ENCODE measurements around the gene RCAN2.

RCAN2 gene

DNA sequence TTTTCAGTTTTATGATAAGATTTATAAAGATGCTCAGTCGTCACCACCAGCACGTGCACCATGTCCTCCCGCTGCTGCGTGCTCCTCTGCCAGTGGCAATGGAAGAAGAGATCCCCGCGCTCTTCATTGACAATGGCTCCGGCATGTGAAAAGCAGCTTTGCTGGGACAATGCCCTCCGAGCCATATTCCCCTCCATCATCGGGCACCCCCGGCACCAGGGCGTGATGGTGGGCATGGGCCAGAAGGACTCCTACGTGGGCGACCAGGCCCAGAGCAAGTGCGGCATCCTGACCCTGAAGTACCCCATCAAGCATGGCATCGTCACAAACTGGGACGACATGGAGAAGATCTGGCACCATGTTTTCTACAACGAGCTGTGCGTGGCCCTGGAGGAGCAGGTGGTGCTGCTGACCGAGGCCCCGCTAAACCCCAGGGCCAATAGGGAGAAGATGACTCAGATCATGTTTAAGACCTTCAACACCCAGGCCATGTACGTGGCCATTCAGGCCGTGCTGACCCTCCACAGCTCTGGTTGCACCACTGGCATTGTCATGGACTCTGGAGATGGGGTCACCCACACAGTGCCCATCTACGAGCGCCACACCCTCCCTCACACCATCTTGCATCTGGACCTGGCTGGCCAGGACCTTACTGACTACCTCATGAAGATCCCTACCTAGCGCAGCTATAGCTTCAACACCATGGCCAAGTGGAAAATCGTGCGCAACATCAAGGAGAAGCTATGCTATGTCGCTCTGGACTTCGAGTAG, 286.2 kb downstream of the RCAN2 start:
- no peak for DNase-seq

DNA sequence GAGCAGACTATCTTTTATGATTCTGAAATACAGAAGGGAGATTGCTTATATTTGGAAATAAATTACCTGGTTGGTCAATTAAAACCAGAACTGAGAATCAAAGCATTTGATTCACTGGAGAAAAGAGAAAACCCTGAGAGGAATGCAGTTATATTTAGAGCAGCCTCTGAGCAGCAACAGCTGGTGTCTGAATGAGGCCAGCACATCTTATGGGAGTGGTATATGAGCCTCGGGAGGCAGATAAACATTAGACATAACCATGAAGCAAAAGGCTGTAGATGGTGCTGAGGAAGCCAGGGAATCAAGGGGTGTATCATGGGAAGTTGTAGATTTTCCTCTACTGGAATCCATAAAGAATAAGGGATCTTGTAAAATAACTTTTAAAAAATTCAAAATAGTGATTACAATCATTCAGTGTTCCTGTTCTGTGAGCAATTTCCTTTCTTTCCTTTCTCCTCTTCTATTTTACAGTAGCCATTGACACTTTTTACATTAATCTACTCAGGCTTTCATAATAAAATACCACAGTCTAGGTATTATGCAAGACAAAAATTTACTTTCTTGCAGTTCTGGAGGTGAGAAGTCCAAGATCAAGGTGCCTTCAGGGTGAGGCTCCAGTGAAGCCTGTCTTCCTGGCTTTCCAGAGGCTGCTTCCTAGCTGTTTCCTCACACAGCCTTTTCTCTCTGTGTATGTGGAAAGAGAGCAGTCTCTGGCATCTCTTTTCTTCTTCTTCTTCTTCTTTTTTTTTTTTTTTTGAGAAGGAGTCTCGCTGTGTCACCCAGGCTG, 287.7 kb downstream of the RCAN2 start:
- no peak for DNase-seq

DNA sequence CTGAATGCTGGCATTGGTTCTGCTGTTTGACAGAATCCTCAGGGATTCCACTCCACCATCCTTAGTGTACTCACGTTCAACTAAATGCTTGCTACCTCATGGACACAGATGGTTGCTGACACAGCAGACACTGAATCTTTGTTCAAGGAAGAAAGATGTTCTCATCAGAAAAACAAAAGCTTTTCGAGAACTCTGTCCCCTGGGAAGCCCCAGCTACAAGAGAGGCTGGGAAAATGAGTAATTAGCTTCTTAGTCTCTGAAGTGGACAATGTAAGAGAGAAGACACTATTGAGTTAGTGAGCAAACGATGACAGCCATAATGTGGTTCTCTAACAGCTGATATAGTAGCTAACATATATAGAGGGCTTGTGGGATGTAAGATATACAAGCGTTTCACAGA, 289.5 kb downstream of the RCAN2 start:
- DNase-seq = no peak

DNA sequence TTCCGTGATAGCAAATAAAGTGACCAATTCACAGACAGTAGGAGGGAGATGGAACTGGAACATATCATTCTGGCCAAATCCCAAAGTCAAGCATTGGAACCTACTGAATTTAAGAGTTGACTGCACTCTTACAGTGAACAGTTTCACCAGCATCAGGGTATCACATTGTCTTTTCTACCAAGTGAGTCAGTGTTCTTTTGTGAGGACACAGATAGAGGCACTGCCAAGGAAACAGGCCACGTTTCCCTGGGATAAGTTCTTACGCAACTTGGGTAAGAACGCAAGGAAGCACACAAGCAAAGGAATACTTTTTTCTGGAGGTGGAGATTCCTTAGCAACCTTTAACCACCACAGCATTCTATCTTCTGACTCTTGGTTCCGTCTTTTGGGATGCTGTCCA, 291.9 kb downstream of the RCAN2 start:
- DNase-seq = no peak

DNA sequence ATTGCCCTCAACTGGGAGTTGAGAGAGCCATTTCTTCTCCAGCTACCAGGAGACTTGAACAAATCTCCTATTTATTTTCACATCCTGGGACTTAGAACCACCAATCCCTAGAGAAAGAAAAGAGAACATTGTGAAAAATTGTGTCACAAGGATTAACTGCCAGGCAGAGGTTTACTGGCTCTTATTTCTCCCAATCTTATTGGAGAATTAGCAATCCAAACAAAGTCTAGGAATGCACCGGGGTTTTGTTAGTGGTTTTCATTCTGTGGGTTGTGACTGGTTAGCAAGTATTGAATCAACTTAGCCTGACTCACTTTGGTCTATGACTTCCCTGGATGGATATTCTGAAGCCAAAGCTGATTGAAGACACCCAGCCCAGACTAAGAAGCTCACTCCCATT, 299.3 kb downstream of the RCAN2 start:
- DNase-seq = no peak

DNA sequence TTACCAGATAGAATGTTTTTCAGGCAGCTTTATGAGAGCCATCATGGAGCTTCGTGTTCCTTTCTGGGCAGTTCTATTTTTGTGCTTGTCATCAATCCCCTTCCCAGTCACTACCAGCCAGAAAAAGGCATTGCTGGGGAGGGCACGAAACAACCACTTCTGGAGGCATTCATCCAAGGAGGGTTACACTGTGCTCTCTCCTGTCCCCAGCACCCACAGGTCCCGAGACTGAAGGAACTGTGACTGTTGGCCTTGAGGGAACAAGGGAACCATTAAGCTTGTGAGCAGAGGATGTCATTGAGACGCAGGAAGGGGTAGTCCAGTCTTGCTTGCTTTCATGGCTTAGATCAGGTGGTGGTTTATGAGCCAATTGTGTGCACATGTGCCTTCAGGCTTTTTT, 300.4 kb downstream of the RCAN2 start:
- no peak for DNase-seq

DNA sequence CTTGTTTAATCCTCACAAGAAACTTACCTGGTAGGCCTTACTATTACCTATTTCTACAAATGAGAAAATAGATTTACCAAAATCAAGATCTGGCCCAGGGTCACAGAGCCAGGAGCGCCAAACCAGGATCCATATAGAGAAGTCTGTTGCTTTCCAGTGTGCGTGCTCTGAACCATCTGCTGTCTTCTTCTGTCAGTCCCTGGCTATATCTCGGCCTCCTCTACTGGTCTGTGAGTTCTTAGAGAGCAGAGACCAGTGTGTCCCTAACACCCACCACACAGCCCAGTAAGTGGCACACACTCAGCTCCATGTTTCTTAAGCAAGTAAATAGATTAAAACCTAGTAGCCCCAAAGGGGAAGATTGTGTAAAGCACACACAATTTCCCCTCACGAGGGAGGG, 301.5 kb downstream of the RCAN2 start:
- DNase-seq = no peak

DNA sequence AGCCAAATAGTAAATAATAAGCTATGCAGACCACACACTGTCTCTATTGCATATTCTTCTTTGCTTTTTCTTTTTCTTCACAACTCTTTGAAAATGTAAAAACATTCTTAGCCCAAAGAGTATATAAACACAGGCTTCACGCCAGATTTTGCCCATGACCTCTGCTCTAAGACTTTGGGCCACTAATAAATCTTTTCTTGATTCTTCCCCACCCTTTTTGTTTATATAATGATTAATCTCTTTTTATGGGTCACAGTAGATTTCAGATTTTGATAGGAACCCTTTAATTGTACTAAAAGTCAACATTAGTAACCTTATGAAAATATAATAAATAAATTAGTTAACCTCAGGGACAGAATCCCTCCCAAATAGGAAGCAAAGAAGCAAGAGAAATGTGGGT, 304.7 kb downstream of the RCAN2 start:
- no peak for DNase-seq

DNA sequence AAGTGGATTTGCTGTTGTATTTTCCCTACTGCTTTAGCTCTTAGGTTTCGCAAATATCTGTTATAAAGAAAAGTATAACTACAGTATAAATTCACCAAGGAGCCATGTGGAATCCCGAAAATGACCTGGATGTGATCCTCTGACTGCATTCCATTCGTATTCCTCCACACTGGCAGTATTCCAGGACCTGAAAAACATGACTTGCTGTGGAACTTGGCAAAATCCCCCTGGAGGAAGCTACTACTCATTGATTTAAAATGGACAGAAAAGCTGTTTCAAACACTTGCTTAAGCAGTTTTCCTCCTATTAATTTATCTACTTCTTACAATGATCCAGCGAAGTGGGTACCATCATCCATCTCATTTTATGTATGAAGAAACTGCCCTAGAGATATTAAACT, 307.1 kb downstream of the RCAN2 start:
- no peak for DNase-seq

DNA sequence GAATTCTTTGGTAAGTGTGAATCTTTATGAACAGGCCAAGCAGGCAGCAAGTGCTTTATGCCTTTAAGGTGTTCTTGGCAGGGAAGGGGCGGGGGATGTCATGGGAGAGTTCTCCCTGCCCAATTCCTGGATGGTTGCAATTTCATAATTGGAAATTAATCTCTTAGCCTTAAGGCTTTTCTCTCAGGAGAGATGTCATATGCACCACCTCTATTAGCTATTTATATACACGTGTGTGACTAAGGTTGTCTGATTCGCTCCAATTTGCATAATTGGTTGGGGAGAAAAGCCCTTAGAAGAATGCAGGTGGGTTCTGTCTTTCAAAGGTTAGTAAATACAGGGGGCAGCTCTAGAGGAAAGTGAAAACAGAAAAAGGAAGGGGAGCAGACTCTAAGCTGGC, 315.3 kb downstream of the RCAN2 start:
- no peak for DNase-seq

DNA sequence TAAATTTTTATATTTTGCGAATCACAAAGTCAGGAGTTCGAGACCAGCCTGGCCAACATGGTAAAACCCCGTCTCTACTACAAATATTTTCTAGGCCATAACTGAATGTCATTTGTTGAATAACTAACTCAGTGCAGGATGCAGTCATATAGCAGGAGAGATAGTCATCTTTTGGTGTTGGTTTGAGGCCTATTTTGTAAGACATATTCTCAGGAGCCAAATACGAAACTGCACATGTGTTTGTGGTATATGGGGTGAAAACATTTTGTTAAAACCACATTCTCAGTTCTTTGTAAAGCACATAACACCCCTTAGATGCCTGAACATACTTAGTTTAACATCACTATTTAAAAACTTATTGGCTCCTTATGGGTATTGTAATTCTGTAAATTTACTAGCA, 315.8 kb downstream of the RCAN2 start:
- no peak for DNase-seq

DNA sequence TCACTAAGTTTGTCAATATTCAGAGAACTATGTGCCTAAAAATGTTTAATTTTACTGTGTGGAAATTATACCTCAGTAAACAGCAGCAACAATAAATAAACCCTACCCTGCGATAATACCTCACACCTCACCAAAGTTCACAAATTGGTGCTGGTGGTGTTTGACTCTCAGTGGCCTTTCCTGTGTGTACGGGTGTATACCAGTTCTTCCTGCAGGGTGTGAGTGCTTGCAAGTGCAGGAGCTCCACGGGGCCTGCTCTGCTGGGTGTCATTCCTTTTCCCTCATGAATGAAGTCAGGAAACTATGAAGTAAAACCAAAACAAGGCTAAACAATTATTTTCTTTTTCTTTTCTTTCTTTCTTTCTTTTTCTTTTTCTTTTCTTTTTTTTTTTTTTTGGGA, 316.3 kb downstream of the RCAN2 start:
- DNase-seq = no peak

DNA sequence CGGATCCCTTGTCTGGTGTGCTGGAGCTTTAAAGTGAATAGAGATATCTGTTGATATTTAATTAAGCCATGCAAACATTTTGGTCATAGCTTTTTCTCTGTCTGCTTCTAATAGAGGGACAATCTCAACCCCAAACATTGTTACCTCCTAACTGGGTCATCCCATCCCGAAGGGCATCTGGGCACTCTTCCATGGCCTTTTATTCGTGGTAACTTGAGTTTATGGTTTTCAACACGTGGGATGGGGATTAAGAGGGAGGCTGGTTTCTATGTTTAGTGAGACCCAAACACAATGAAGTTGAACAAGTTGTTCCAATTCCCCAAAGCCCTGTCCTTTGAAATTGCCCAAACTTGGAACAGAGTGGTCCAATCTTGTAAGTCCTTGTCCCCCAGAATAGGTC, 319.1 kb downstream of the RCAN2 start:
- no peak for DNase-seq
